Measurements from ENCODE around the gene AKAP10. TPM values are rescaled to one million over a fixed set of nuclear protein-coding genes. Genes with fewer than 3 reads are reported as not detected.

AKAP10 gene
- total RNA-seq, 1 donor from 2014 or later: 29.8 TPM

- peaks cover 2% of the 10 kb centered on the region for H3K9me3 Mint-ChIP-seq (ENCODE audit: unreplicated experiment)
Measured at GRCh38 chr17:19857640-19858039, 120.0 kb downstream of the AKAP10 start.

More at GRCh38 chr17:19857640-19858039, 120.0 kb downstream of the AKAP10 start:
- Mint-ChIP-seq H3K27me3 (ENCODE audit: unreplicated experiment) (no peaks in the 10 kb centered on the region), H3K4me1 (ENCODE audit: low read depth, unreplicated experiment) (no peaks in the 10 kb centered on the region), H3K36me3 (ENCODE audit: unreplicated experiment) (peaks cover 5% of the 10 kb centered on the region), H3K4me3 (ENCODE audit: unreplicated experiment) (no peak overlapping the region), H3K27ac (ENCODE audit: unreplicated experiment) (no peak overlapping the region)
- DNase-seq: no peak
- TF ChIP-seq CTCF (IDR thresholded peaks at IDR 0.05; ENCODE audit: partially characterized antibody, unreplicated experiment): no peak

Other genes with a start within 250 kb of the AKAP10 start
- gene ALDH3A1, start 229.5 kb downstream of the AKAP10 start, total RNA-seq (ENCODE audit: unreplicated experiment): not detected
- 42.3 TPM for gene ULK2, start 109.9 kb downstream of the AKAP10 start, total RNA-seq (ENCODE audit: unreplicated experiment)
- 60.6 TPM for gene SPECC1, start 31.5 kb upstream of the AKAP10 start, total RNA-seq (ENCODE audit: unreplicated experiment)

Data from glutamatergic neuron (in vitro differentiated cells).